HCT116 (cell line): ENCODE data around the gene VANGL2. TPM values are rescaled to one million over a fixed set of nuclear protein-coding genes. Genes with fewer than 3 reads are reported as not detected.

Source experiments
- ATAC-seq: fragments of 200-7000 bp; cut with Tn5 transposase; 2 replicates; pipeline ENCODE4 v1.9.1; 2020; ENCODE audit warnings: mild to moderate bottlenecking, moderate library complexity
- BruUV-seq: library from RNA; stranded (reverse); fragments of 400-500 nt; replicated peaks from 2 replicates; lab custom pipeline; 2021; lab: Mats Ljungman, UMichigan
- CTCF ChIA-PET: fragments of 300-600 bp; sonication (Branson Sonifier 250); formaldehyde crosslinking; loops from one replicate; lab custom pipeline; 2021; ENCODE audit warnings: antibody characterized with exemption; lab: Charles Lee
- POLR2A ChIA-PET: fragments of 300-600, 350-600 bp; sonication (Branson Sonifier 250); formaldehyde crosslinking; loops from one replicate; lab custom pipeline; 2021; ENCODE audit warnings: antibody characterized with exemption; lab: Charles Lee
- RAD21 ChIA-PET, 2 experiments: fragments of 300-600 bp; sonication (Branson Sonifier 250); formaldehyde crosslinking; loops; one replicate each; lab custom pipeline; 2023; ENCODE audit warnings: low total read pairs in 2 of 2; ENCODE audit not compliant: uncharacterized antibody in 2 of 2, unreplicated experiment in 2 of 2, low non-redundant PET in 1 of 2; lab: Charles Lee
- DNase-seq: peaks from one replicate; pipeline ENCODE4 v3.0.0-alpha.2; 2010; ENCODE audit warnings: low read depth, low spot score
- H2AFZ ChIP-seq: fragments of 200-600 bp; shearing (Covaris generic), sonication (generic); 2 replicates; pipeline ENCODE4 v1.6.1; 2017; ENCODE audit warnings: low read depth, mixed run types, mixed read lengths, antibody characterized with exemption, low read length; ENCODE audit not compliant: poor library complexity, severe bottlenecking
- H3K27ac ChIP-seq: 2 replicates; pipeline ENCODE4 v1.5.1; 2012; ENCODE audit warnings: low read depth, low read length
- H3K27me3 ChIP-seq: fragments of 200-600 bp; sonication (generic); 2 replicates; pipeline ENCODE4 v1.6.1; 2016; ENCODE audit warnings: mixed run types, low read length, mixed read lengths; ENCODE audit not compliant: insufficient read depth
- H3K36me3 ChIP-seq, 2 experiments: fragments of 200-500 bp in 1 of 2; fragments of 200-600 bp in 1 of 2; sonication (Bioruptor generic) in 1 of 2; sonication (generic) in 1 of 2; 2 replicates each; pipeline versions ENCODE4 v1.5.1 to v1.6.1; 2014 to 2016; ENCODE audit warnings: low read length in 2 of 2, inconsistent platforms in 1 of 2, mixed read lengths in 1 of 2, mixed run types in 1 of 2; ENCODE audit not compliant: insufficient read depth in 2 of 2, control insufficient read depth in 1 of 2
- H3K4me1 ChIP-seq, 2 experiments: fragments of 200-600 bp in 1 of 2; sonication (generic) in 1 of 2; 2 replicates each; pipeline versions ENCODE4 v1.5.1 to v1.6.1; 2012 to 2017; ENCODE audit warnings: low read length in 2 of 2, inconsistent platforms in 1 of 2, mild to moderate bottlenecking in 1 of 2, mixed read lengths in 1 of 2, mixed run types in 1 of 2, moderate library complexity in 1 of 2; ENCODE audit not compliant: insufficient read depth in 2 of 2, control insufficient read depth in 1 of 2
- H3K4me2 ChIP-seq: fragments of 200-600 bp; sonication (generic); 2 replicates; pipeline ENCODE4 v1.6.1; 2017; ENCODE audit warnings: mixed run types, low read length, mixed read lengths
- H3K4me3 ChIP-seq, 2 experiments: fragments of 200-600 bp in 1 of 2; sonication (generic) in 1 of 2; replicated peaks in 1 of 2; 2 replicates each; pipeline ENCODE4 v1.5.1; 2011 to 2016; ENCODE audit warnings: low read length in 2 of 2, control low read depth in 1 of 2, low read depth in 1 of 2, mild to moderate bottlenecking in 1 of 2, mixed read lengths in 1 of 2, mixed run types in 1 of 2
- H3K79me2 ChIP-seq: fragments of 200-600 bp; sonication (generic); 2 replicates; pipeline ENCODE4 v1.6.1; 2017; ENCODE audit warnings: mild to moderate bottlenecking, mixed run types, low read length, moderate library complexity, mixed read lengths; ENCODE audit not compliant: insufficient read depth
- H3K9ac ChIP-seq: fragments of 200-600 bp; sonication (generic); 2 replicates; pipeline ENCODE4 v1.6.1; 2016; ENCODE audit warnings: low read length, mixed read lengths
- H3K9me2 ChIP-seq: fragments of 200-600 bp; sonication (generic), shearing (Covaris generic); 2 replicates; pipeline ENCODE4 v1.6.1; 2017; ENCODE audit warnings: mixed run types, mild to moderate bottlenecking, moderate library complexity; ENCODE audit not compliant: insufficient read depth
- H3K9me3 ChIP-seq, 2 experiments: fragments of 200-500 bp in 1 of 2; fragments of 200-600 bp in 1 of 2; sonication (Bioruptor generic) in 1 of 2; sonication (generic) in 1 of 2; 2 replicates each; pipeline ENCODE4 v1.6.1; 2014 to 2017; ENCODE audit warnings: low read length in 2 of 2, mixed read lengths in 2 of 2, inconsistent platforms in 1 of 2, low read depth in 1 of 2, mild to moderate bottlenecking in 1 of 2, mixed run types in 1 of 2, moderate library complexity in 1 of 2; ENCODE audit not compliant: control insufficient read depth in 1 of 2, insufficient read depth in 1 of 2
- H4K20me1 ChIP-seq: fragments of 200-600 bp; sonication (generic), shearing (Covaris generic); 2 replicates; pipeline ENCODE4 v1.6.1; 2017; ENCODE audit warnings: mixed run types, mild to moderate bottlenecking, moderate library complexity; ENCODE audit not compliant: insufficient read depth
- CBX3 ChIP-seq: IDR thresholded peaks from 2 replicates; pipeline ENCODE4 v1.6.1; 2012; ENCODE audit warnings: low read depth
- EZH2 ChIP-seq: fragments of 200-600 bp; sonication (generic); IDR thresholded peaks from 2 replicates; pipeline ENCODE4 v1.6.1; 2017; ENCODE audit warnings: antibody characterized with exemption, mixed run types
- EZH2phosphoT487 ChIP-seq: fragments of 200-600 bp; IDR thresholded peaks from 2 replicates; pipeline ENCODE4 v1.6.1; 2018; ENCODE audit warnings: antibody characterized with exemption, borderline replicate concordance
- FOSL1 ChIP-seq: IDR thresholded peaks from 2 replicates; pipeline ENCODE4 v1.6.1; 2012; ENCODE audit warnings: low read depth
- JUND ChIP-seq: IDR thresholded peaks from 2 replicates; pipeline ENCODE4 v1.6.1; 2012
- POLR2A ChIP-seq: IDR thresholded peaks from 2 replicates; pipeline ENCODE4 v1.7.0; 2011; ENCODE audit warnings: borderline replicate concordance; ENCODE audit not compliant: insufficient read depth, insufficient read length; ENCODE audit errors: extremely low read depth
- POLR2AphosphoS5 ChIP-seq: IDR thresholded peaks from 2 replicates; pipeline ENCODE4 v1.6.1; 2011; ENCODE audit warnings: mild to moderate bottlenecking, low read depth, low read length, moderate library complexity
- SP1 ChIP-seq: IDR thresholded peaks from 2 replicates; pipeline ENCODE4 v1.6.1; 2012; ENCODE audit warnings: low read depth
- TCF7L2 ChIP-seq: IDR thresholded peaks from 2 replicates; pipeline ENCODE4 v1.7.0; 2011; ENCODE audit warnings: borderline replicate concordance, inconsistent platforms; ENCODE audit not compliant: insufficient read depth, insufficient read length; ENCODE audit errors: extremely low read depth
- YY1 ChIP-seq: IDR thresholded peaks from 2 replicates; pipeline ENCODE4 v1.6.1; 2011; ENCODE audit warnings: low read length, low read depth, moderate library complexity, mild to moderate bottlenecking; ENCODE audit not compliant: insufficient replicate concordance; ENCODE audit errors: extremely low read depth
- ZFX ChIP-seq: fragments of 450-650 bp; IDR thresholded peaks from 2 replicates; pipeline ENCODE4 v1.6.1; 2017
- ZNF274 ChIP-seq: fragments of 200-500 bp; sonication (Bioruptor generic); IDR thresholded peaks from 2 replicates; pipeline ENCODE4 v1.6.1; 2014; ENCODE audit warnings: mild to moderate bottlenecking, low read depth, low read length, inconsistent platforms
- intact Hi-C: fragments of 100-400 bp; cut with micrococcal nuclease; formaldehyde crosslinking; loops from 2 replicates; pipeline ENCODE4 v1.10.0; 2022
- total RNA-seq: library from RNA; stranded (reverse); gene quantifications from one replicate; pipeline ENCODE4 v1.2.1, GENCODE V29; 2021; ENCODE audit not compliant: unreplicated experiment
- TF ChIP-seq, protein P1 (sequence below), 3 experiments: fragments of 200-600 bp in 1 of 3; sonication (generic) in 1 of 3; IDR thresholded peaks in 2 of 3; conservative IDR thresholded peaks in 1 of 3; 2 replicates each; pipeline ENCODE4 v1.5.1; 2012 to 2017; ENCODE audit warnings: low read depth in 2 of 3, low read length in 2 of 3, antibody characterized with exemption in 1 of 3, borderline replicate concordance in 1 of 3, control low read depth in 1 of 3, mild to moderate bottlenecking in 1 of 3, mixed read lengths in 1 of 3, mixed run types in 1 of 3, moderate library complexity in 1 of 3; ENCODE audit not compliant: insufficient read depth in 1 of 3
- TF ChIP-seq, protein P2 (sequence below): IDR thresholded peaks from 2 replicates; pipeline ENCODE4 v1.6.1; 2012
- TF ChIP-seq, protein P3 (sequence below): IDR thresholded peaks from 2 replicates; pipeline ENCODE4 v1.6.1; 2012; ENCODE audit warnings: low read depth

Gene VANGL2
- total RNA-seq, 1 experiment from 2014 or later: 1.1 TPM

DNA sequence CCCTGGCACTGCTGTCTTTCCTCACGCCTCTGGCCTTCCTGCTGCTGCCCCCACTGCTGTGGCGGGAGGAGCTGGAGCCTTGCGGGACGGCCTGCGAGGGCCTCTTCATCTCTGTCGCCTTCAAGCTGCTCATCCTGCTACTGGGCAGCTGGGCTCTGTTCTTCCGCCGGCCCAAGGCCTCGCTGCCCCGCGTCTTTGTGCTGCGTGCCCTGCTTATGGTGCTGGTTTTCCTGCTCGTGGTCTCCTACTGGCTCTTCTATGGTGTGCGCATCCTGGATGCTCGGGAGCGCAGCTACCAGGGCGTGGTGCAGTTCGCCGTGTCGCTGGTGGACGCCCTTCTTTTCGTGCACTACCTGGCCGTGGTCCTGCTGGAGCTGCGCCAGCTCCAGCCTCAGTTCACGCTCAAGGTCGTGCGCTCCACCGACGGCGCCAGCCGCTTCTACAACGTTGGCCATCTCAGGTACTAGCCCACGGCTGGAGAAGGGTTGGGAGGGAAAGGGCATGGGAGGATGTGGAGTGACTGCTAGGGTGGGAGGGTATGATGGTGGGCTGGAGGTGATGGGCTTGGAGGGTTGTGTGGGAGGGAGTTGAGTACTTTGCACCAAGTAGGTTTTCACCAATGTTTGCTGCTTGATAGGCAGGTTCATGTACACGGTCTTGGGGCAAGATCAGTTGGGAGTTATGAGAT lies 18.9 kb downstream of the VANGL2 start:
- RAD21 ChIA-PET: no interaction called here
- no peaks in the 10 kb centered on the region for H3K27me3 ChIP-seq
- H3K4me3 ChIP-seq: no peak overlapping the region
- POLR2A ChIA-PET: no interaction called here
- intact Hi-C loops: no loop called here
- no TSS peak for BruUV-seq
- H2AFZ ChIP-seq: no peak overlapping the region
- DNase-seq (no peak), ATAC-seq (no peak)
- H3K9me3 ChIP-seq: no peaks in the 10 kb centered on the region
- no peaks in the 10 kb centered on the region for H3K9me2 ChIP-seq
- H4K20me1 ChIP-seq: no peaks in the 10 kb centered on the region
- CTCF ChIA-PET: interaction anchor here (0.6 to 0.8 kb wide), 2 partner anchors 39 to 226 kb away, joined by 3 read pairs; no protein-coding TSS in a partner anchor
- H3K36me3 ChIP-seq: no peaks in the 10 kb centered on the region
- H3K4me1 ChIP-seq: no peaks in the 10 kb centered on the region
- no peaks in the 10 kb centered on the region for H3K79me2 ChIP-seq
- H3K27ac ChIP-seq: no peak overlapping the region
- no peak for TF ChIP-seq ZNF274
- TF ChIP-seq SP1: no peak
- no peak for TF ChIP-seq YY1
- no peak for TF ChIP-seq CBX3
- TF ChIP-seq, protein P1, sequence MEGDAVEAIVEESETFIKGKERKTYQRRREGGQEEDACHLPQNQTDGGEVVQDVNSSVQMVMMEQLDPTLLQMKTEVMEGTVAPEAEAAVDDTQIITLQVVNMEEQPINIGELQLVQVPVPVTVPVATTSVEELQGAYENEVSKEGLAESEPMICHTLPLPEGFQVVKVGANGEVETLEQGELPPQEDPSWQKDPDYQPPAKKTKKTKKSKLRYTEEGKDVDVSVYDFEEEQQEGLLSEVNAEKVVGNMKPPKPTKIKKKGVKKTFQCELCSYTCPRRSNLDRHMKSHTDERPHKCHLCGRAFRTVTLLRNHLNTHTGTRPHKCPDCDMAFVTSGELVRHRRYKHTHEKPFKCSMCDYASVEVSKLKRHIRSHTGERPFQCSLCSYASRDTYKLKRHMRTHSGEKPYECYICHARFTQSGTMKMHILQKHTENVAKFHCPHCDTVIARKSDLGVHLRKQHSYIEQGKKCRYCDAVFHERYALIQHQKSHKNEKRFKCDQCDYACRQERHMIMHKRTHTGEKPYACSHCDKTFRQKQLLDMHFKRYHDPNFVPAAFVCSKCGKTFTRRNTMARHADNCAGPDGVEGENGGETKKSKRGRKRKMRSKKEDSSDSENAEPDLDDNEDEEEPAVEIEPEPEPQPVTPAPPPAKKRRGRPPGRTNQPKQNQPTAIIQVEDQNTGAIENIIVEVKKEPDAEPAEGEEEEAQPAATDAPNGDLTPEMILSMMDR (IDR thresholded peaks at IDR 0.05 in 2 of 3, conservative IDR thresholded peaks at IDR 0.05 in 1 of 3; ENCODE audit: borderline replicate concordance in 1 of 3, insufficient read depth in 1 of 3, low read depth in 2 of 3, low read length in 2 of 3): no peak
- TF ChIP-seq ZFX: no peak
- TF ChIP-seq, protein P2, sequence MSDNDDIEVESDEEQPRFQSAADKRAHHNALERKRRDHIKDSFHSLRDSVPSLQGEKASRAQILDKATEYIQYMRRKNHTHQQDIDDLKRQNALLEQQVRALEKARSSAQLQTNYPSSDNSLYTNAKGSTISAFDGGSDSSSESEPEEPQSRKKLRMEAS: no peak
- no peak for TF ChIP-seq FOSL1
- TF ChIP-seq JUND: no peak
- TF ChIP-seq, protein P3, sequence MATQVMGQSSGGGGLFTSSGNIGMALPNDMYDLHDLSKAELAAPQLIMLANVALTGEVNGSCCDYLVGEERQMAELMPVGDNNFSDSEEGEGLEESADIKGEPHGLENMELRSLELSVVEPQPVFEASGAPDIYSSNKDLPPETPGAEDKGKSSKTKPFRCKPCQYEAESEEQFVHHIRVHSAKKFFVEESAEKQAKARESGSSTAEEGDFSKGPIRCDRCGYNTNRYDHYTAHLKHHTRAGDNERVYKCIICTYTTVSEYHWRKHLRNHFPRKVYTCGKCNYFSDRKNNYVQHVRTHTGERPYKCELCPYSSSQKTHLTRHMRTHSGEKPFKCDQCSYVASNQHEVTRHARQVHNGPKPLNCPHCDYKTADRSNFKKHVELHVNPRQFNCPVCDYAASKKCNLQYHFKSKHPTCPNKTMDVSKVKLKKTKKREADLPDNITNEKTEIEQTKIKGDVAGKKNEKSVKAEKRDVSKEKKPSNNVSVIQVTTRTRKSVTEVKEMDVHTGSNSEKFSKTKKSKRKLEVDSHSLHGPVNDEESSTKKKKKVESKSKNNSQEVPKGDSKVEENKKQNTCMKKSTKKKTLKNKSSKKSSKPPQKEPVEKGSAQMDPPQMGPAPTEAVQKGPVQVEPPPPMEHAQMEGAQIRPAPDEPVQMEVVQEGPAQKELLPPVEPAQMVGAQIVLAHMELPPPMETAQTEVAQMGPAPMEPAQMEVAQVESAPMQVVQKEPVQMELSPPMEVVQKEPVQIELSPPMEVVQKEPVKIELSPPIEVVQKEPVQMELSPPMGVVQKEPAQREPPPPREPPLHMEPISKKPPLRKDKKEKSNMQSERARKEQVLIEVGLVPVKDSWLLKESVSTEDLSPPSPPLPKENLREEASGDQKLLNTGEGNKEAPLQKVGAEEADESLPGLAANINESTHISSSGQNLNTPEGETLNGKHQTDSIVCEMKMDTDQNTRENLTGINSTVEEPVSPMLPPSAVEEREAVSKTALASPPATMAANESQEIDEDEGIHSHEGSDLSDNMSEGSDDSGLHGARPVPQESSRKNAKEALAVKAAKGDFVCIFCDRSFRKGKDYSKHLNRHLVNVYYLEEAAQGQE: no peak
- TF ChIP-seq EZH2: no peak
- no peak for TF ChIP-seq EZH2phosphoT487
- TF ChIP-seq TCF7L2: no peak
- no peak for TF ChIP-seq POLR2AphosphoS5
- TF ChIP-seq POLR2A: no peak
- H3K9ac ChIP-seq: no peak overlapping the region
- no peak overlapping the region for H3K4me2 ChIP-seq
